SK-N-SH (cell line): ENCODE results near the gene TTC3. TPM values are rescaled to one million over a fixed set of nuclear protein-coding genes. Genes with fewer than 3 reads are reported as not detected.

Source experiments
- CTCF ChIA-PET: fragments of 300-600, 350-600 bp; formaldehyde crosslinking; extraction: SDS; loops from one replicate; lab custom pipeline; 2021; lab: Yijun Ruan, JAX
- POLR2A ChIA-PET: fragments of 350-600 bp; sonication (Branson Sonifier 250); formaldehyde crosslinking; extraction: SDS; loops from one replicate; lab custom pipeline; 2020; ENCODE audit warnings: antibody characterized with exemption, inconsistent platforms; lab: Yijun Ruan, JAX
- DNase-seq: peaks from one replicate; pipeline ENCODE4 v3.0.0; 2012
- H2AFZ ChIP-seq: fragments of 200-600 bp; sonication (generic); 2 replicates; pipeline ENCODE4 v1.8.1; 2016; ENCODE audit warnings: antibody characterized with exemption, mild to moderate bottlenecking, low read depth
- H3F3A ChIP-seq: fragments of 200-600 bp; sonication (generic); replicated peaks from 2 replicates; pipeline ENCODE3; 2016; ENCODE audit warnings: antibody characterized with exemption, mild to moderate bottlenecking; ENCODE audit not compliant: insufficient read depth
- H3K27ac ChIP-seq, 2 experiments: fragments of 200-500 bp in 1 of 2; fragments of 200-600 bp in 1 of 2; sonication (Bioruptor generic) in 1 of 2; sonication (generic), shearing (Covaris generic) in 1 of 2; 2 replicates each; pipeline versions ENCODE4 v1.5.1 to v1.6.1; 2014 to 2016; ENCODE audit warnings: low read depth in 2 of 2, inconsistent platforms in 1 of 2, low read length in 1 of 2, mild to moderate bottlenecking in 1 of 2, mixed read lengths in 1 of 2
- H3K27me3 ChIP-seq: fragments of 200-600 bp; sonication (generic), shearing (Covaris generic); 2 replicates; pipeline ENCODE4 v1.6.1; 2016; ENCODE audit warnings: mixed run types; ENCODE audit not compliant: insufficient read depth
- H3K36me3 ChIP-seq, 2 experiments: fragments of 200-500 bp in 1 of 2; fragments of 200-600 bp in 1 of 2; sonication (Bioruptor generic) in 1 of 2; sonication (generic) in 1 of 2; replicated peaks in 1 of 2; 2 replicates each; pipeline versions ENCODE3 to v1.5.1; 2014 to 2016; ENCODE audit warnings: low read length in 1 of 2, mild to moderate bottlenecking in 1 of 2; ENCODE audit not compliant: insufficient read depth in 2 of 2, control insufficient read depth in 1 of 2
- H3K4me1 ChIP-seq, 2 experiments: fragments of 200-500 bp in 1 of 2; fragments of 200-600 bp in 1 of 2; sonication (Bioruptor generic) in 1 of 2; sonication (generic), shearing (Covaris generic) in 1 of 2; 2 replicates each; pipeline versions ENCODE4 v1.5.1 to v1.6.1; 2014 to 2016; ENCODE audit warnings: low read depth in 1 of 2, low read length in 1 of 2, mixed run types in 1 of 2; ENCODE audit not compliant: insufficient read depth in 2 of 2, control insufficient read depth in 1 of 2
- H3K4me2 ChIP-seq: fragments of 200-600 bp; sonication (generic), shearing (Covaris generic); 2 replicates; pipeline ENCODE4 v1.6.1; 2017; ENCODE audit warnings: mixed run types
- H3K4me3 ChIP-seq, 2 experiments: fragments of 200-500 bp in 1 of 2; fragments of 200-600 bp in 1 of 2; sonication (Bioruptor generic) in 1 of 2; sonication (generic), shearing (Covaris generic) in 1 of 2; 2 replicates each; pipeline versions ENCODE4 v1.5.1 to v1.8.1; 2014 to 2016; ENCODE audit warnings: low read depth in 2 of 2, inconsistent platforms in 1 of 2, low read length in 1 of 2, mild to moderate bottlenecking in 1 of 2, mixed read lengths in 1 of 2, moderate library complexity in 1 of 2
- H3K79me2 ChIP-seq: fragments of 200-600 bp; sonication (generic); 2 replicates; pipeline ENCODE4 v1.8.1; 2017; ENCODE audit warnings: mild to moderate bottlenecking; ENCODE audit not compliant: insufficient read depth
- H3K9ac ChIP-seq: fragments of 200-600 bp; sonication (generic); 2 replicates; pipeline ENCODE4 v1.6.1; 2017; ENCODE audit warnings: mixed run types
- H3K9me2 ChIP-seq: fragments of 200-600 bp; sonication (generic); 2 replicates; pipeline ENCODE4 v1.6.1; 2017; ENCODE audit warnings: mixed run types
- H3K9me3 ChIP-seq: fragments of 200-600 bp; sonication (generic); 2 replicates; pipeline ENCODE4 v1.6.1; 2017; ENCODE audit warnings: mixed run types, mild to moderate bottlenecking, moderate library complexity
- H4K20me1 ChIP-seq: fragments of 200-600 bp; sonication (generic); 2 replicates; pipeline ENCODE4 v1.6.1; 2017; ENCODE audit warnings: mild to moderate bottlenecking, mixed run types; ENCODE audit not compliant: insufficient read depth
- MXI1 ChIP-seq: IDR thresholded peaks from 2 replicates; pipeline ENCODE4 v1.6.1; 2012; ENCODE audit warnings: mild to moderate bottlenecking, low read depth, low read length, improper control_type of control experiment
- RXRA ChIP-seq: IDR thresholded peaks from 2 replicates; pipeline ENCODE4 v1.4.0; 2012; ENCODE audit warnings: low read depth, mild to moderate bottlenecking, borderline replicate concordance
- TEAD4 ChIP-seq: IDR thresholded peaks from 2 replicates; pipeline ENCODE4 v1.4.0; 2012; ENCODE audit warnings: mild to moderate bottlenecking, borderline replicate concordance; ENCODE audit not compliant: insufficient read depth
- WGBS: methylation state at CpG from one replicate; pipeline ENCODE4 v1.1.6; 2017; ENCODE audit warnings: low lambda C conversion rate; 5-methylcytosine and 5-hydroxymethylcytosine counted together
- polyA plus RNA-seq, 3 experiments: library from polyadenylated mRNA; depleted of rRNA; stranded (reverse); fragments of >200 nt; gene quantifications; 2 replicates each; pipeline ENCODE4 v1.2.3, GENCODE V29; 2012
- TF ChIP-seq, protein P1 (sequence below): fragments of 200-600 bp; sonication (generic); IDR thresholded peaks from 2 replicates; pipeline ENCODE4 v1.6.1; 2017; ENCODE audit warnings: antibody characterized with exemption, mild to moderate bottlenecking, moderate library complexity
- TF ChIP-seq, protein P2 (sequence below): IDR thresholded peaks from 2 replicates; pipeline ENCODE4 v1.4.0; 2012; ENCODE audit warnings: low read depth
- TF ChIP-seq, protein P3 (sequence below): IDR thresholded peaks from 2 replicates; pipeline ENCODE4 v1.6.1; 2012; ENCODE audit warnings: mild to moderate bottlenecking, low read depth, low read length, moderate library complexity
- TF ChIP-seq, protein P4 (sequence below): IDR thresholded peaks from 2 replicates; pipeline ENCODE4 v1.4.0; 2012; ENCODE audit warnings: low read depth, borderline replicate concordance

TTC3 gene
- polyA plus RNA-seq, 1 of the 3 experiments (the other 2 are of a cell fraction), result 35.7 TPM

DNA sequence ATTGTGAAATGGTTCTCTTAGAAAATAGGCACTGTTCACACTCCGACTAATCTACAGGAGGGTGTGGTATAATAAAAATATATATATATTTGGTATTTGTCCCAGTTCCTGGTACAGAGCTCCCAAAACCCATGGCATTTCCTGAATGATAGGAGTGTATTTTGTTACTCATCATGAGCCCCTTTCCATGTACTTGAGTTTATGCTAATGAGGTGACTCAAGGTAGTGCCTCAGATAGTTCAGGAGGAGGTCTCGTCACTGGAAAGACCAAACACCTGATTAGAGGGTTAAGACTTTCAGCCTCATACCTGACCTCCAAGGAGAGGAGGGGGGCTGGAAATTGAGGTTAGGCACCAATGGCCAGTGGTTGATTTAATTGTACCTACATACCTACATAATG, 57.9 kb downstream of the TTC3 start (continued):
- TF ChIP-seq, protein P1, sequence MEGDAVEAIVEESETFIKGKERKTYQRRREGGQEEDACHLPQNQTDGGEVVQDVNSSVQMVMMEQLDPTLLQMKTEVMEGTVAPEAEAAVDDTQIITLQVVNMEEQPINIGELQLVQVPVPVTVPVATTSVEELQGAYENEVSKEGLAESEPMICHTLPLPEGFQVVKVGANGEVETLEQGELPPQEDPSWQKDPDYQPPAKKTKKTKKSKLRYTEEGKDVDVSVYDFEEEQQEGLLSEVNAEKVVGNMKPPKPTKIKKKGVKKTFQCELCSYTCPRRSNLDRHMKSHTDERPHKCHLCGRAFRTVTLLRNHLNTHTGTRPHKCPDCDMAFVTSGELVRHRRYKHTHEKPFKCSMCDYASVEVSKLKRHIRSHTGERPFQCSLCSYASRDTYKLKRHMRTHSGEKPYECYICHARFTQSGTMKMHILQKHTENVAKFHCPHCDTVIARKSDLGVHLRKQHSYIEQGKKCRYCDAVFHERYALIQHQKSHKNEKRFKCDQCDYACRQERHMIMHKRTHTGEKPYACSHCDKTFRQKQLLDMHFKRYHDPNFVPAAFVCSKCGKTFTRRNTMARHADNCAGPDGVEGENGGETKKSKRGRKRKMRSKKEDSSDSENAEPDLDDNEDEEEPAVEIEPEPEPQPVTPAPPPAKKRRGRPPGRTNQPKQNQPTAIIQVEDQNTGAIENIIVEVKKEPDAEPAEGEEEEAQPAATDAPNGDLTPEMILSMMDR, result no peak
- TF ChIP-seq, protein P2, sequence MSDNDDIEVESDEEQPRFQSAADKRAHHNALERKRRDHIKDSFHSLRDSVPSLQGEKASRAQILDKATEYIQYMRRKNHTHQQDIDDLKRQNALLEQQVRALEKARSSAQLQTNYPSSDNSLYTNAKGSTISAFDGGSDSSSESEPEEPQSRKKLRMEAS, result no peak

DNA sequence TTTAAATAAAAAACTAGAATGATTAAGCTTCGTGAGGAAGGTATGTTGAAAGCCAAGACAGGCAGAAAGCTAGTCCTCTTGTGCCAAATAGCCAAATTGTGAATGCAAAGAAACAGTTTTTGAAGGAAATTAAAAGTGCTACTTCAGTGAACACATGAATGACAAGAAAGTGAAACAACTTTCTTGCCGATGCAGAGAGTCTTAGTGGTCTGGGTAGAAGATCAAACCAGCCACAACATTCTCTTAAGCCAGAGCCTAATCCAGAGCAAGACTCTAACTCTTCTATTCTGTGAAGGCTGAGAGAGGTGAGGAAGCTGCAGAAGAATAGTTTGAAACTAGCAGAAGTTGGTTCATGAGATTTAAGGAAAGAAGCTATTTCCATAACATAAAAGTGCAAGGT, 63.2 kb downstream of the TTC3 start:
- H3K4me1 ChIP-seq, result peaks cover 0 to 16% of the 10 kb centered on the region in 2 experiments; a peak in 2 of 4 replicates
- WGBS, result 88% methylated on average over 2 of the region's 2 CpGs
- H3K27ac ChIP-seq, result no peak overlapping the region
- no peaks in the 10 kb centered on the region for H3K79me2 ChIP-seq
- no peak for DNase-seq
- peaks cover 80 to 85% of the 10 kb centered on the region in 2 experiments for H3K36me3 ChIP-seq
- peaks cover 26% of the 10 kb centered on the region for H3F3A ChIP-seq
- H3K9me2 ChIP-seq, result no peaks in the 10 kb centered on the region
- H3K27me3 ChIP-seq, result no peaks in the 10 kb centered on the region
- no peaks in the 10 kb centered on the region for H3K9me3 ChIP-seq
- H2AFZ ChIP-seq, result no peak overlapping the region
- no peak overlapping the region for H3K4me3 ChIP-seq
- no peak overlapping the region for H3K4me2 ChIP-seq
- no peak for TF ChIP-seq RXRA
- TF ChIP-seq, protein P3, sequence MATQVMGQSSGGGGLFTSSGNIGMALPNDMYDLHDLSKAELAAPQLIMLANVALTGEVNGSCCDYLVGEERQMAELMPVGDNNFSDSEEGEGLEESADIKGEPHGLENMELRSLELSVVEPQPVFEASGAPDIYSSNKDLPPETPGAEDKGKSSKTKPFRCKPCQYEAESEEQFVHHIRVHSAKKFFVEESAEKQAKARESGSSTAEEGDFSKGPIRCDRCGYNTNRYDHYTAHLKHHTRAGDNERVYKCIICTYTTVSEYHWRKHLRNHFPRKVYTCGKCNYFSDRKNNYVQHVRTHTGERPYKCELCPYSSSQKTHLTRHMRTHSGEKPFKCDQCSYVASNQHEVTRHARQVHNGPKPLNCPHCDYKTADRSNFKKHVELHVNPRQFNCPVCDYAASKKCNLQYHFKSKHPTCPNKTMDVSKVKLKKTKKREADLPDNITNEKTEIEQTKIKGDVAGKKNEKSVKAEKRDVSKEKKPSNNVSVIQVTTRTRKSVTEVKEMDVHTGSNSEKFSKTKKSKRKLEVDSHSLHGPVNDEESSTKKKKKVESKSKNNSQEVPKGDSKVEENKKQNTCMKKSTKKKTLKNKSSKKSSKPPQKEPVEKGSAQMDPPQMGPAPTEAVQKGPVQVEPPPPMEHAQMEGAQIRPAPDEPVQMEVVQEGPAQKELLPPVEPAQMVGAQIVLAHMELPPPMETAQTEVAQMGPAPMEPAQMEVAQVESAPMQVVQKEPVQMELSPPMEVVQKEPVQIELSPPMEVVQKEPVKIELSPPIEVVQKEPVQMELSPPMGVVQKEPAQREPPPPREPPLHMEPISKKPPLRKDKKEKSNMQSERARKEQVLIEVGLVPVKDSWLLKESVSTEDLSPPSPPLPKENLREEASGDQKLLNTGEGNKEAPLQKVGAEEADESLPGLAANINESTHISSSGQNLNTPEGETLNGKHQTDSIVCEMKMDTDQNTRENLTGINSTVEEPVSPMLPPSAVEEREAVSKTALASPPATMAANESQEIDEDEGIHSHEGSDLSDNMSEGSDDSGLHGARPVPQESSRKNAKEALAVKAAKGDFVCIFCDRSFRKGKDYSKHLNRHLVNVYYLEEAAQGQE, result no peak
- TF ChIP-seq TEAD4, result no peak
- TF ChIP-seq, protein P4, sequence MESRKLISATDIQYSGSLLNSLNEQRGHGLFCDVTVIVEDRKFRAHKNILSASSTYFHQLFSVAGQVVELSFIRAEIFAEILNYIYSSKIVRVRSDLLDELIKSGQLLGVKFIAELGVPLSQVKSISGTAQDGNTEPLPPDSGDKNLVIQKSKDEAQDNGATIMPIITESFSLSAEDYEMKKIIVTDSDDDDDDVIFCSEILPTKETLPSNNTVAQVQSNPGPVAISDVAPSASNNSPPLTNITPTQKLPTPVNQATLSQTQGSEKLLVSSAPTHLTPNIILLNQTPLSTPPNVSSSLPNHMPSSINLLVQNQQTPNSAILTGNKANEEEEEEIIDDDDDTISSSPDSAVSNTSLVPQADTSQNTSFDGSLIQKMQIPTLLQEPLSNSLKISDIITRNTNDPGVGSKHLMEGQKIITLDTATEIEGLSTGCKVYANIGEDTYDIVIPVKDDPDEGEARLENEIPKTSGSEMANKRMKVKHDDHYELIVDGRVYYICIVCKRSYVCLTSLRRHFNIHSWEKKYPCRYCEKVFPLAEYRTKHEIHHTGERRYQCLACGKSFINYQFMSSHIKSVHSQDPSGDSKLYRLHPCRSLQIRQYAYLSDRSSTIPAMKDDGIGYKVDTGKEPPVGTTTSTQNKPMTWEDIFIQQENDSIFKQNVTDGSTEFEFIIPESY, result no peak
- TF ChIP-seq MXI1, result no peak
- TF ChIP-seq, protein P1, result no peak
- CTCF ChIA-PET, result no interaction called here
- POLR2A ChIA-PET, result no interaction called here
- no peaks in the 10 kb centered on the region for H4K20me1 ChIP-seq
- H3K9ac ChIP-seq, result no peak overlapping the region
